Glutamatergic neuron (in vitro differentiated cells): ENCODE data around the gene GNAQ. TPM values are rescaled to one million over a fixed set of nuclear protein-coding genes. Genes with fewer than 3 reads are reported as not detected.

ENCODE experiments used
- DNase-seq: peaks from one replicate; pipeline ENCODE4 v3.0.0; 2022
- H3K27ac Mint-ChIP-seq: one replicate; pipeline ENCODE4 v1.8.0; 2020; ENCODE audit warnings: mild to moderate bottlenecking, mixed read lengths, inconsistent platforms; ENCODE audit not compliant: unreplicated experiment
- H3K27me3 Mint-ChIP-seq: one replicate; pipeline ENCODE4 v1.8.0; 2020; ENCODE audit warnings: mild to moderate bottlenecking, moderate library complexity, mixed read lengths, inconsistent platforms; ENCODE audit not compliant: unreplicated experiment
- H3K36me3 Mint-ChIP-seq: one replicate; pipeline ENCODE4 v1.8.0; 2020; ENCODE audit warnings: mild to moderate bottlenecking, mixed read lengths, inconsistent platforms; ENCODE audit not compliant: unreplicated experiment
- H3K4me1 Mint-ChIP-seq: one replicate; pipeline ENCODE4 v1.8.0; 2020; ENCODE audit warnings: mild to moderate bottlenecking, low read depth, mixed read lengths, inconsistent platforms; ENCODE audit not compliant: unreplicated experiment
- H3K4me3 Mint-ChIP-seq: one replicate; pipeline ENCODE4 v1.8.0; 2020; ENCODE audit warnings: mild to moderate bottlenecking, mixed read lengths, inconsistent platforms; ENCODE audit not compliant: unreplicated experiment
- H3K9me3 Mint-ChIP-seq: one replicate; pipeline ENCODE4 v1.8.0; 2020; ENCODE audit warnings: mild to moderate bottlenecking, moderate library complexity, mixed read lengths, inconsistent platforms; ENCODE audit not compliant: unreplicated experiment
- CTCF ChIP-seq: fragments of 200-600 bp; sonication (generic); IDR thresholded peaks from one replicate; pipeline ENCODE4 v1.5.0; 2021; ENCODE audit not compliant: partially characterized antibody, unreplicated experiment
- total RNA-seq: library from RNA; stranded (reverse); fragmentation: NEBNext Ultra II Directional; extraction: Animal tissue kit (Norgen Biotek cat#: 25700); gene quantifications from one replicate; pipeline ENCODE4 v1.2.1, GENCODE V29; 2021; ENCODE audit not compliant: unreplicated experiment

Gene GNAQ
- total RNA-seq, 1 donor from 2014 or later = 72.8 TPM

GRCh38 chr9:78014776-78015175 lies 16.8 kb downstream of the GNAQ start:
- no peak for DNase-seq
- Mint-ChIP-seq H3K4me1 (peaks cover 5% of the 10 kb centered on the region), H3K36me3 (no peaks in the 10 kb centered on the region), H3K27me3 (no peaks in the 10 kb centered on the region), H3K9me3 (no peaks in the 10 kb centered on the region), H3K4me3 (no peak overlapping the region), H3K27ac (no peak overlapping the region)
- TF ChIP-seq CTCF = no peak

GRCh38 chr9:78013934-78014333 lies 17.7 kb downstream of the GNAQ start:
- Mint-ChIP-seq H3K4me3 (no peak overlapping the region), H3K4me1 (peaks cover 13% of the 10 kb centered on the region), H3K27ac (no peak overlapping the region), H3K36me3 (no peaks in the 10 kb centered on the region), H3K27me3 (no peaks in the 10 kb centered on the region), H3K9me3 (no peaks in the 10 kb centered on the region)
- DNase-seq = no peak
- no peak for TF ChIP-seq CTCF

- H3K9me3 Mint-ChIP-seq = no peaks in the 10 kb centered on the region
- H3K4me3 Mint-ChIP-seq = no peak overlapping the region
- DNase-seq = no peak
- peaks cover 14% of the 10 kb centered on the region for H3K4me1 Mint-ChIP-seq
- TF ChIP-seq CTCF = no peak
- H3K27me3 Mint-ChIP-seq = no peaks in the 10 kb centered on the region
- H3K27ac Mint-ChIP-seq = no peak overlapping the region
- H3K36me3 Mint-ChIP-seq = no peaks in the 10 kb centered on the region
These were observed 20.6 kb downstream of the GNAQ start for GRCh38 chr9:78011049-78011448.

GRCh38 chr9:78010445-78010844 lies 21.2 kb downstream of the GNAQ start:
- Mint-ChIP-seq H3K36me3 (no peaks in the 10 kb centered on the region), H3K4me1 (peaks cover 18% of the 10 kb centered on the region), H3K4me3 (no peak overlapping the region), H3K27me3 (no peaks in the 10 kb centered on the region), H3K9me3 (no peaks in the 10 kb centered on the region), H3K27ac (no peak overlapping the region)
- TF ChIP-seq CTCF = no peak
- DNase-seq = no peak

- H3K9me3 Mint-ChIP-seq = no peaks in the 10 kb centered on the region
- H3K36me3 Mint-ChIP-seq = no peaks in the 10 kb centered on the region
- peaks cover 20% of the 10 kb centered on the region for H3K4me1 Mint-ChIP-seq
- DNase-seq = no peak
- no peak for TF ChIP-seq CTCF
- H3K27ac Mint-ChIP-seq = no peak overlapping the region
- no peaks in the 10 kb centered on the region for H3K27me3 Mint-ChIP-seq
- H3K4me3 Mint-ChIP-seq = no peak overlapping the region
These were observed 22.4 kb downstream of the GNAQ start for GRCh38 chr9:78009186-78009585.
